Adrenal gland (tissue), 12 donors: Measurements from ENCODE around the gene MYH8. TPM values are rescaled to one million over a fixed set of nuclear protein-coding genes. Genes with fewer than 3 reads are reported as not detected.

ENCODE experiments used
- DNase-seq, 7 donors: peaks; one replicate each; pipeline ENCODE4 v3.0.0-alpha.2; 2019 to 2020
- H3K27ac ChIP-seq, 5 donors: fragments of 200-600 bp; sonication (generic) in 4 of 5; 1 replicate in 3 of 5; 2 replicates in 2 of 5; pipeline versions ENCODE4 v1.5.1 to v1.8.0; 2016 to 2020; ENCODE audit warnings: mild to moderate bottlenecking in 1 of 5
- H3K27me3 ChIP-seq: fragments of 200-600 bp; 2 replicates; pipeline ENCODE4 v1.8.0; 2021
- H3K36me3 ChIP-seq, 2 donors: fragments of 200-600 bp; replicated peaks in 1 of 2; 1 replicate in 1 of 2; 2 replicates in 1 of 2; pipeline versions ENCODE4 v1.5.1 to v1.8.0; 2018 to 2022
- H3K4me1 ChIP-seq, 2 donors: fragments of 200-600 bp; replicated peaks in 1 of 2; 1 replicate in 1 of 2; 2 replicates in 1 of 2; pipeline versions ENCODE4 v1.5.1 to v1.8.0; 2018 to 2021
- H3K4me3 ChIP-seq, 4 donors: fragments of 200-600 bp; sonication (generic) in 3 of 4; one replicate each; pipeline ENCODE4 v1.5.1; 2016 to 2018
- H3K9me3 ChIP-seq, 3 donors: fragments of 200-600 bp; sonication (generic) in 1 of 3; replicated peaks in 1 of 3; 1 replicate in 2 of 3; 2 replicates in 1 of 3; pipeline versions ENCODE4 v1.5.1 to v1.8.0; 2016 to 2021
- CTCF ChIP-seq, 6 experiments: fragments of 450-650 bp in 4 of 6; fragments of 200-600 bp in 2 of 6; sonication (generic) in 1 of 6; IDR thresholded peaks; 1 replicate in 5 of 6; 2 replicates in 1 of 6; pipeline versions ENCODE4 v1.5.1 to v1.8.0; 2016 to 2021; ENCODE audit warnings: antibody characterized with exemption in 6 of 6, mild to moderate bottlenecking in 2 of 6, moderate library complexity in 1 of 6
- POLR2A ChIP-seq, 2 donors: fragments of 450-650 bp; IDR thresholded peaks; one replicate each; pipeline ENCODE4 v1.6.1; 2017; ENCODE audit warnings: antibody characterized with exemption in 2 of 2, mild to moderate bottlenecking in 2 of 2, moderate library complexity in 1 of 2
- whole genome bisulfite sequencing, 4 donors: extraction: QIAGEN DNeasy Blood & Tissue Kit in 2 of 4; methylation state at CpG; one replicate each; pipeline versions ENCODE4 v1.1.5 to v1.1.7; 2013 to 2017; 5-methylcytosine and 5-hydroxymethylcytosine counted together
- intact Hi-C, 2 donors: fragments of 100-400 bp; cut with DNase I; formaldehyde crosslinking; loops; one replicate each; pipeline versions ENCODE4 v1.14.1 to v1.15.0; 2022 to 2023
- polyA plus RNA-seq, 3 donors: library from polyadenylated mRNA; stranded (reverse); fragments of 200-250 nt in 2 of 3; fragments of 350-450 nt in 1 of 3; fragmentation: Illumina TruSeq in 1 of 3; extraction: RNeasy Lipid Tissue Mini Kit (QIAGEN cat#74804) in 1 of 3; gene quantifications; one replicate each; pipeline ENCODE4 v1.2.3, GENCODE V29; 2013 to 2014
- total RNA-seq, 9 donors: library from RNA; depleted of rRNA in 4 of 9; stranded (reverse); fragments of >200 nt in 4 of 9; fragments of 120-200 nt in 1 of 9; fragmentation: NEBNext Ultra II Directional in 1 of 9; extraction: Animal tissue kit (Norgen Biotek cat#: 25700) in 1 of 9; gene quantifications; one replicate each; pipeline versions ENCODE4 v1.1.0 to v1.2.4, GENCODE V29; 2013 to 2023
- donor health status: healthy with polysubstance abuse.
- donor health status: Bipolar disorder and iron deficiency.
- donor health status: DM: yes; HTN: yes; CAD: no.
- donor health status: DM: no; HTN: no; CAD: no.
- donor health status: DM: no; HTN: no; CAD: no.
- donor health status: DM: yes; HTN: yes; CAD: no.

The MYH8 gene
- total and polyA plus RNA-seq, 12 donors: 0.17 TPM; not detected in 11

- intact Hi-C loops: no loop called here
These were observed 51.6 kb downstream of the MYH8 start for GRCh38 chr17:10370016-10370608.

GRCh38 chr17:10369239-10369638 is 52.5 kb downstream of the MYH8 start:
- Histone ChIP-seq H3K9me3 (no peaks in the 10 kb centered on the region), H3K27me3 (no peaks in the 10 kb centered on the region), H3K4me3 (no peak overlapping the region), H3K36me3 (no peaks in the 10 kb centered on the region), H3K27ac (no peak overlapping the region), H3K4me1 (no peaks in the 10 kb centered on the region)
- DNase-seq: no peak
- 48 to 73% (median 67%) methylated on average over 1 of the region's 1 CpG for WGBS, 4 donors
- intact Hi-C loops: no loop called here
- TF ChIP-seq CTCF (IDR thresholded peaks at IDR 0.05) (no peak), POLR2A (IDR thresholded peaks at IDR 0.05) (no peak)

More at GRCh38 chr17:10370016-10370608, 51.6 kb downstream of the MYH8 start:
- no peak overlapping the region for H3K27ac ChIP-seq
- WGBS, 4 donors: 70 to 77% (median 76%) methylated on average over 7 of the region's 7 CpGs
- no peak for DNase-seq
- H3K27me3 ChIP-seq: no peaks in the 10 kb centered on the region
- TF ChIP-seq POLR2A (IDR thresholded peaks at IDR 0.05) (no peak), CTCF (IDR thresholded peaks at IDR 0.05) (no peak)
- no peaks in the 10 kb centered on the region for H3K4me1 ChIP-seq
- H3K36me3 ChIP-seq: no peaks in the 10 kb centered on the region
- H3K4me3 ChIP-seq: no peak overlapping the region
- H3K9me3 ChIP-seq: no peaks in the 10 kb centered on the region

GRCh38 chr17:10368561-10368960 is 53.2 kb downstream of the MYH8 start:
- H3K4me3 ChIP-seq: no peak overlapping the region
- H3K9me3 ChIP-seq: no peaks in the 10 kb centered on the region
- 74 to 79% (median 78%) methylated on average over 3 of the region's 3 CpGs for WGBS, 4 donors
- H3K36me3 ChIP-seq: no peaks in the 10 kb centered on the region
- H3K27me3 ChIP-seq: no peaks in the 10 kb centered on the region
- DNase-seq: no peak
- intact Hi-C loops: no loop called here
- no peak overlapping the region for H3K27ac ChIP-seq
- TF ChIP-seq CTCF (IDR thresholded peaks at IDR 0.05): no peak
- H3K4me1 ChIP-seq: no peaks in the 10 kb centered on the region

GRCh38 chr17:10360578-10360977 is 61.2 kb downstream of the MYH8 start:
- Histone ChIP-seq H3K9me3 (no peaks in the 10 kb centered on the region), H3K4me1 (no peaks in the 10 kb centered on the region), H3K36me3 (no peaks in the 10 kb centered on the region), H3K4me3 (no peak overlapping the region), H3K27me3 (no peaks in the 10 kb centered on the region), H3K27ac (no peak overlapping the region)
- TF ChIP-seq CTCF (IDR thresholded peaks at IDR 0.05) (no peak), POLR2A (IDR thresholded peaks at IDR 0.05) (no peak)
- DNase-seq: no peak
- intact Hi-C loops: no loop called here
